ENCODE data around the gene ZW10. TPM values are rescaled to one million over a fixed set of nuclear protein-coding genes. Genes with fewer than 3 reads are reported as not detected.
"Not testable (repeated sequence)": the region's sequence is repeated elsewhere in the genome, so short reads cannot be mapped to it uniquely, and the experiment has no call there.

The ZW10 gene
- polyA plus RNA-seq, 1 donor from 2014 or later: 20.8 TPM

GRCh38 chr11:113802621-113803020 is 29.1 kb upstream of the ZW10 start:
- no peaks in the 10 kb centered on the region for H3K36me3 ChIP-seq (ENCODE audit: insufficient read depth, low read length)

GRCh38 chr11:113796663-113797259 is 23.3 kb upstream of the ZW10 start:
- Histone ChIP-seq H3K4me3 (ENCODE audit: low read length) (no peak overlapping the region), H3K27ac (ENCODE audit: low read length) (no peak overlapping the region), H3K9me2 (ENCODE audit: insufficient read depth, low read length) (no peaks in the 10 kb centered on the region), H3K36me3 (ENCODE audit: insufficient read depth, low read length) (no peaks in the 10 kb centered on the region), H4K20me1 (ENCODE audit: insufficient read depth) (no peaks in the 10 kb centered on the region), H3K79me2 (replicated peaks; ENCODE audit: insufficient read depth, low read length) (no peaks in the 10 kb centered on the region), H2AFZ (ENCODE audit: low read depth, low read length) (no peak overlapping the region), H3K4me2 (ENCODE audit: low read length) (no peak overlapping the region), H3K9me3 (ENCODE audit: low read length) (no peaks in the 10 kb centered on the region), H3K9ac (ENCODE audit: low read length) (no peak overlapping the region), H3K27me3 (ENCODE audit: insufficient read depth, low read depth, low read length) (no peaks in the 10 kb centered on the region), H3F3A (ENCODE audit: insufficient read depth, low read length, poor library complexity, severe bottlenecking) (no peaks in the 10 kb centered on the region)
- TF ChIP-seq SMC3 (conservative IDR thresholded peaks at IDR 0.05; ENCODE audit: poor library complexity) (peak; percentile 55), EP300 (conservative IDR thresholded peaks at IDR 0.05; ENCODE audit: poor library complexity, severe bottlenecking) (no peak)
- TF ChIP-seq, protein P1, sequence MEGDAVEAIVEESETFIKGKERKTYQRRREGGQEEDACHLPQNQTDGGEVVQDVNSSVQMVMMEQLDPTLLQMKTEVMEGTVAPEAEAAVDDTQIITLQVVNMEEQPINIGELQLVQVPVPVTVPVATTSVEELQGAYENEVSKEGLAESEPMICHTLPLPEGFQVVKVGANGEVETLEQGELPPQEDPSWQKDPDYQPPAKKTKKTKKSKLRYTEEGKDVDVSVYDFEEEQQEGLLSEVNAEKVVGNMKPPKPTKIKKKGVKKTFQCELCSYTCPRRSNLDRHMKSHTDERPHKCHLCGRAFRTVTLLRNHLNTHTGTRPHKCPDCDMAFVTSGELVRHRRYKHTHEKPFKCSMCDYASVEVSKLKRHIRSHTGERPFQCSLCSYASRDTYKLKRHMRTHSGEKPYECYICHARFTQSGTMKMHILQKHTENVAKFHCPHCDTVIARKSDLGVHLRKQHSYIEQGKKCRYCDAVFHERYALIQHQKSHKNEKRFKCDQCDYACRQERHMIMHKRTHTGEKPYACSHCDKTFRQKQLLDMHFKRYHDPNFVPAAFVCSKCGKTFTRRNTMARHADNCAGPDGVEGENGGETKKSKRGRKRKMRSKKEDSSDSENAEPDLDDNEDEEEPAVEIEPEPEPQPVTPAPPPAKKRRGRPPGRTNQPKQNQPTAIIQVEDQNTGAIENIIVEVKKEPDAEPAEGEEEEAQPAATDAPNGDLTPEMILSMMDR (IDR thresholded peaks at IDR 0.05; ENCODE audit: poor library complexity, severe bottlenecking): peak; percentile 52

More at GRCh38 chr11:113802621-113803020, 29.1 kb upstream of the ZW10 start:
- TF ChIP-seq POLR2AphosphoS5 (IDR thresholded peaks at IDR 0.05) (no peak), SMC3 (conservative IDR thresholded peaks at IDR 0.05; ENCODE audit: poor library complexity) (no peak), TAF1 (IDR thresholded peaks at IDR 0.05; ENCODE audit: low read depth) (no peak)
- Histone ChIP-seq H3K9me3 (ENCODE audit: low read length) (no peaks in the 10 kb centered on the region), H3K4me2 (ENCODE audit: low read length) (no peak overlapping the region), H3K27me3 (ENCODE audit: insufficient read depth, low read depth, low read length) (no peaks in the 10 kb centered on the region), H3K9me2 (ENCODE audit: insufficient read depth, low read length) (no peaks in the 10 kb centered on the region), H3K27ac (ENCODE audit: low read length) (no peak overlapping the region), H3K9ac (ENCODE audit: low read length) (no peak overlapping the region), H3K4me3 (ENCODE audit: low read length) (no peak overlapping the region), H3F3A (ENCODE audit: insufficient read depth, low read length, poor library complexity, severe bottlenecking) (no peaks in the 10 kb centered on the region), H2AFZ (ENCODE audit: low read depth, low read length) (no peak overlapping the region), H3K79me2 (replicated peaks; ENCODE audit: insufficient read depth, low read length) (no peaks in the 10 kb centered on the region), H4K20me1 (ENCODE audit: insufficient read depth) (no peaks in the 10 kb centered on the region)

- H3K9me3 ChIP-seq (ENCODE audit: low read length): no peaks in the 10 kb centered on the region
- no peaks in the 10 kb centered on the region for H3K27me3 ChIP-seq (ENCODE audit: insufficient read depth, low read depth, low read length)
- no peaks in the 10 kb centered on the region for H3F3A ChIP-seq (ENCODE audit: insufficient read depth, low read length, poor library complexity, severe bottlenecking)
- no peaks in the 10 kb centered on the region for H4K20me1 ChIP-seq (ENCODE audit: insufficient read depth)
- TF ChIP-seq EP300 (conservative IDR thresholded peaks at IDR 0.05; ENCODE audit: poor library complexity, severe bottlenecking): no peak
- TF ChIP-seq SMC3 (conservative IDR thresholded peaks at IDR 0.05; ENCODE audit: poor library complexity): no peak
- no peak for TF ChIP-seq TAF1 (IDR thresholded peaks at IDR 0.05; ENCODE audit: low read depth)
- TF ChIP-seq REST (IDR thresholded peaks at IDR 0.05; ENCODE audit: borderline replicate concordance): no peak
- no peak for TF ChIP-seq EZH2 (IDR thresholded peaks at IDR 0.05; ENCODE audit: borderline replicate concordance, insufficient read depth, low read length, poor library complexity, severe bottlenecking)
- TF ChIP-seq MXI1 (conservative IDR thresholded peaks at IDR 0.05; ENCODE audit: poor library complexity, severe bottlenecking): no peak
- TF ChIP-seq POLR2AphosphoS5 (IDR thresholded peaks at IDR 0.05): no peak
- no peak for TF ChIP-seq RAD21 (conservative IDR thresholded peaks at IDR 0.05)
- TF ChIP-seq, protein P1 (IDR thresholded peaks at IDR 0.05; ENCODE audit: poor library complexity, severe bottlenecking): no peak
- H3K4me2 ChIP-seq (ENCODE audit: low read length): no peak overlapping the region
- no peaks in the 10 kb centered on the region for H3K9me2 ChIP-seq (ENCODE audit: insufficient read depth, low read length)
- no peak overlapping the region for H3K4me3 ChIP-seq (ENCODE audit: low read length)
- no peaks in the 10 kb centered on the region for H3K79me2 ChIP-seq (replicated peaks; ENCODE audit: insufficient read depth, low read length)
- no peak overlapping the region for H3K9ac ChIP-seq (ENCODE audit: low read length)
- H3K36me3 ChIP-seq (ENCODE audit: insufficient read depth, low read length): no peaks in the 10 kb centered on the region
- H3K27ac ChIP-seq (ENCODE audit: low read length): no peak overlapping the region
- H2AFZ ChIP-seq (ENCODE audit: low read depth, low read length): no peak overlapping the region
These were observed 16.3 kb upstream of the ZW10 start for GRCh38 chr11:113789675-113790320.

DNA sequence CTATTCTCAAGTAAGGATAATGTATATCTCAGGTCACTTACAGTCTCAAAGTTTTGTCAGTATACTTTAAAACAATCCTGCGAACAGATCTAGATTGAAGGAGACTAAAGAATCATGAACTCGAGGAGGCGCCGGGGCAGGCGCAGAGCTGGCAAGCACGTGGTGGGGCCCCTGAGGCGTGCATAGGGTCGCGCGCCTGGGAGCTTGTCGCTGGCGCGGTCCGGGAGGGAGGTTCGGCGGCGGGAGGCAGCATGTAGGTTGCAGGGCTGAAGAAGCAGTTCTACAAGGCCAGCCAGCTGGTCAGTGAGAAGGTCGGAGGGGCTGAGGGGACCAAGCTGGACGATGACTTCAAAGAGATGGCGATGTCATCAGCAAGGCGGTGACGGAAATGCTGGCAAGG is 15.5 kb upstream of the ZW10 start:
- not testable (repeated sequence) for H3F3A ChIP-seq (ENCODE audit: insufficient read depth, low read length, poor library complexity, severe bottlenecking); H3K36me3 ChIP-seq (ENCODE audit: insufficient read depth, low read length); H3K4me2 ChIP-seq (ENCODE audit: low read length); H3K9ac ChIP-seq (ENCODE audit: low read length); H3K9me2 ChIP-seq (ENCODE audit: insufficient read depth, low read length); H3K27ac ChIP-seq (ENCODE audit: low read length); H2AFZ ChIP-seq (ENCODE audit: low read depth, low read length); H3K4me3 ChIP-seq (ENCODE audit: low read length); H3K79me2 ChIP-seq (replicated peaks; ENCODE audit: insufficient read depth, low read length); H3K27me3 ChIP-seq (ENCODE audit: insufficient read depth, low read depth, low read length); H3K9me3 ChIP-seq (ENCODE audit: low read length); H4K20me1 ChIP-seq (ENCODE audit: insufficient read depth)
